Liver (tissue), 9 donors: ENCODE results near the gene NPC1L1. TPM values are rescaled to one million over a fixed set of nuclear protein-coding genes. Genes with fewer than 3 reads are reported as not detected.

ENCODE experiments used
- DNase-seq: peaks from one replicate; pipeline ENCODE4 v3.0.0-alpha.2; 2017; ENCODE audit warnings: low spot score
- H3K27ac ChIP-seq, 2 donors: one replicate each; pipeline ENCODE4 v1.7.0; 2013; ENCODE audit warnings: inconsistent platforms in 2 of 2, low read length in 2 of 2, control low read depth in 1 of 2, low read depth in 1 of 2, mild to moderate bottlenecking in 1 of 2
- H3K27me3 ChIP-seq, 4 donors: one replicate each; pipeline versions ENCODE4 v1.6.1 to v1.7.0; 2013; ENCODE audit warnings: low read length in 3 of 4, inconsistent platforms in 1 of 4, mild to moderate bottlenecking in 1 of 4, moderate library complexity in 1 of 4; ENCODE audit not compliant: control insufficient read depth in 4 of 4, insufficient read depth in 4 of 4
- H3K36me3 ChIP-seq, 4 donors: one replicate each; pipeline versions ENCODE4 v1.6.1 to v1.7.0; 2013; ENCODE audit warnings: low read length in 3 of 4, mild to moderate bottlenecking in 3 of 4, low read depth in 1 of 4, moderate library complexity in 1 of 4; ENCODE audit not compliant: control insufficient read depth in 4 of 4, insufficient read depth in 3 of 4
- H3K4me1 ChIP-seq, 4 donors: one replicate each; pipeline versions ENCODE4 v1.6.1 to v1.7.0; 2013; ENCODE audit warnings: low read length in 3 of 4, mild to moderate bottlenecking in 3 of 4, moderate library complexity in 1 of 4; ENCODE audit not compliant: control insufficient read depth in 4 of 4, insufficient read depth in 4 of 4
- H3K4me3 ChIP-seq, 3 donors: one replicate each; pipeline versions ENCODE4 v1.6.1 to v1.7.0; 2013; ENCODE audit warnings: low read length in 3 of 3, control low read depth in 1 of 3, low read depth in 1 of 3, mild to moderate bottlenecking in 1 of 3
- H3K9ac ChIP-seq, 2 donors: one replicate each; pipeline ENCODE4 v1.7.0; 2013; ENCODE audit warnings: low read length in 2 of 2, mild to moderate bottlenecking in 2 of 2, moderate library complexity in 2 of 2, control low read depth in 1 of 2, low read depth in 1 of 2
- H3K9me3 ChIP-seq, 4 donors: one replicate each; pipeline versions ENCODE4 v1.6.1 to v1.7.0; 2013; ENCODE audit warnings: low read length in 3 of 4; ENCODE audit not compliant: control insufficient read depth in 4 of 4
- EGR1 ChIP-seq, 2 donors: IDR thresholded peaks; 2 replicates each; pipeline ENCODE4 v1.6.1; 2016 to 2018; ENCODE audit warnings: antibody characterized with exemption in 2 of 2, low read depth in 2 of 2
- FOXA2 ChIP-seq: IDR thresholded peaks from 2 replicates; pipeline ENCODE4 v1.6.1; 2016; ENCODE audit warnings: antibody characterized with exemption
- HNF4A ChIP-seq, 2 donors: conservative IDR thresholded peaks; 2 replicates each; pipeline ENCODE4 v1.6.1; 2016; ENCODE audit warnings: antibody characterized with exemption in 2 of 2, mild to moderate bottlenecking in 2 of 2
- HNF4G ChIP-seq: IDR thresholded peaks from 2 replicates; pipeline ENCODE4 v1.6.1; 2016; ENCODE audit warnings: antibody characterized with exemption
- NR2F2 ChIP-seq: IDR thresholded peaks from 2 replicates; pipeline ENCODE4 v1.6.1; 2016; ENCODE audit warnings: antibody characterized with exemption
- RAD21 ChIP-seq, 2 donors: IDR thresholded peaks; 2 replicates each; pipeline ENCODE4 v1.6.1; 2016; ENCODE audit warnings: antibody characterized with exemption in 2 of 2, mild to moderate bottlenecking in 2 of 2
- RXRA ChIP-seq, 2 donors: IDR thresholded peaks; 2 replicates each; pipeline ENCODE4 v1.6.1; 2017 to 2018; ENCODE audit warnings: antibody characterized with exemption in 2 of 2, mild to moderate bottlenecking in 1 of 2
- SP1 ChIP-seq: IDR thresholded peaks from 2 replicates; pipeline ENCODE4 v1.6.1; 2018; ENCODE audit warnings: antibody characterized with exemption, mild to moderate bottlenecking
- YY1 ChIP-seq: IDR thresholded peaks from 2 replicates; pipeline ENCODE4 v1.6.1; 2016; ENCODE audit warnings: antibody characterized with exemption, mild to moderate bottlenecking
- WGBS: extraction: QIAGEN DNeasy Blood & Tissue Kit; methylation state at CpG from one replicate; pipeline ENCODE4 v1.1.7; 2013; 5-methylcytosine and 5-hydroxymethylcytosine counted together
- polyA plus RNA-seq, 2 donors: library from polyadenylated mRNA; stranded (reverse) in 1 of 2; unstranded in 1 of 2; fragments of 200-250 nt in 1 of 2; fragments of >200 nt in 1 of 2; fragmentation: Nextera tagmentation in 1 of 2; extraction: Ambion mirVana in 1 of 2; gene quantifications; one replicate each; pipeline versions ENCODE4 v1.2.1 to v1.2.3, GENCODE V29; 2013 to 2015
- total RNA-seq, 2 donors: library from RNA; depleted of rRNA; stranded (reverse); fragments of >200 nt; gene quantifications; one replicate each; pipeline ENCODE4 v1.2.3, GENCODE V29; 2014
- TF ChIP-seq, protein P1 (sequence below): IDR thresholded peaks from 2 replicates; pipeline ENCODE4 v1.6.1; 2016; ENCODE audit warnings: antibody characterized with exemption
- TF ChIP-seq, protein P2 (sequence below): IDR thresholded peaks from 2 replicates; pipeline ENCODE4 v1.6.1; 2016; ENCODE audit warnings: antibody characterized with exemption
- TF ChIP-seq, protein P3 (sequence below): IDR thresholded peaks from 2 replicates; pipeline ENCODE4 v1.6.1; 2016; ENCODE audit warnings: antibody characterized with exemption
- donor health status: healthy.
- donor health status: healthy.
- donor health status: healthy.
- donor health status: healthy.
- donor health status: healthy.

The NPC1L1 gene
- total and polyA plus RNA-seq, 4 donors, result 7.2 to 22.1 (median 15.3) TPM

DNA sequence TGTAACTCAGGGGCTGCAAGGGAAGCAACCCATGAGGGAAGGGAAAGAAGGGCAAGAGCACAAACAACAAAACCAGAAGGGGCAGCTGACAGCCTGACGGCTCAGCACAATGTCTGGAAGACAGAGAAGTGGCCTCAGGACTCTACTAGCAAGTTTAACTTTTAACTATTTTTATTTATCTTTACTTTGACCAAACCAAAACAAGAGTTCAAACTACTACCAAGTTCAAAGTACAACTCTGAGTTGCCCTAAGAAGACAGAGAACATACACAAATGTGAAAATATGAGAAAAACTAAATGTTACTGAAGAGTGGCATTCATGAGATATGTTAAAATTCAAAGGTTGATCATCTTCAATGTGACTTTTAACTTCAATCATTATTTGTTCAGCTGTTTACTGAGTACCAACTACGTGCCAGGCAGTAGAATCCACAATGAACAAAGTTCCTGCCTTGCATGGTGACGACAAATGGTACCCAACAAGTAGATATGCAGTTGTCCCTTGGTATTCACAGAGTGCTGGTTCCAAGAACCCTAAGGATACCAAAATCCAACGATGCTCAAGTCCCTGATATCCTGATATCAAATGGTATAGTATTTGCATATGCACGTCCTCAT lies 70.4 kb downstream of the NPC1L1 start:
- TF ChIP-seq RXRA (IDR thresholded peaks at IDR 0.05) (peak; percentile 34 to 55), FOXA2 (peak; percentile 14), NR2F2 (no peak), HNF4A (conservative IDR thresholded peaks at IDR 0.05) (peak; percentile 72 to 86), HNF4G (peak; percentile 11), YY1 (peak; percentile 35), SP1 (no peak)
- WGBS, result 57% methylated on average over 5 of the region's 5 CpGs
- no peaks in the 10 kb centered on the region for H3K9me3 ChIP-seq
- peak overlapping the region; percentile 37 to 68 for H3K27ac ChIP-seq
- H3K36me3 ChIP-seq, result peaks cover 0 to 5% (median 2%) of the 10 kb centered on the region in 4 donors
- H3K4me3 ChIP-seq, result no peak overlapping the region
- H3K27me3 ChIP-seq, result no peaks in the 10 kb centered on the region
- DNase-seq, result no peak
- no peak overlapping the region for H3K9ac ChIP-seq
- peaks cover 8 to 38% (median 33%) of the 10 kb centered on the region in 4 donors for H3K4me1 ChIP-seq

DNA sequence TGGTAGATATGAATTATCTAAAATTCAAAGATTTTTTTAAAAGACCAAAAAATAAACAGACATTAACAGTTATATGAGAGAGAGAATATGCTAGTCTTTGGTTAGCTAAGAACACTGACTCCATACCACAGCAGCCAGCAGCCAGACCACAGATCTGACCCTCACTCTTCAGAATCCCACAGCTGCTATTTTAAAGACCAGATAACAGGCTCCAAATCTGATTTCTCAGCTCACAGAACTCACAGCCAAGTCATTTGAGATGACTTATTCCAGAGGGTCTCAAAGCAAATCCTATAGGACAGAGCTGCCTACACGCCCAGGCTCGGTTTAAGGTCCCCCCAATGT lies 71.0 kb downstream of the NPC1L1 start:
- WGBS, result 91% methylated on average over 2 of the region's 2 CpGs
- Histone ChIP-seq H3K4me1 (peaks cover 8 to 38% (median 33%) of the 10 kb centered on the region in 4 donors), H3K4me3 (no peak overlapping the region), H3K27me3 (no peaks in the 10 kb centered on the region), H3K36me3 (peaks cover 0 to 6% (median 2%) of the 10 kb centered on the region in 4 donors), H3K9me3 (no peaks in the 10 kb centered on the region), H3K9ac (no peak overlapping the region), H3K27ac (peak overlapping the region; percentile 37 to 68)
- no peak for DNase-seq
- TF ChIP-seq FOXA2 (no peak), YY1 (no peak), HNF4G (no peak), NR2F2 (no peak), EGR1 (IDR thresholded peaks at IDR 0.05; ENCODE audit: low read depth in 2 of 2) (no peak)
- TF ChIP-seq, protein P1, sequence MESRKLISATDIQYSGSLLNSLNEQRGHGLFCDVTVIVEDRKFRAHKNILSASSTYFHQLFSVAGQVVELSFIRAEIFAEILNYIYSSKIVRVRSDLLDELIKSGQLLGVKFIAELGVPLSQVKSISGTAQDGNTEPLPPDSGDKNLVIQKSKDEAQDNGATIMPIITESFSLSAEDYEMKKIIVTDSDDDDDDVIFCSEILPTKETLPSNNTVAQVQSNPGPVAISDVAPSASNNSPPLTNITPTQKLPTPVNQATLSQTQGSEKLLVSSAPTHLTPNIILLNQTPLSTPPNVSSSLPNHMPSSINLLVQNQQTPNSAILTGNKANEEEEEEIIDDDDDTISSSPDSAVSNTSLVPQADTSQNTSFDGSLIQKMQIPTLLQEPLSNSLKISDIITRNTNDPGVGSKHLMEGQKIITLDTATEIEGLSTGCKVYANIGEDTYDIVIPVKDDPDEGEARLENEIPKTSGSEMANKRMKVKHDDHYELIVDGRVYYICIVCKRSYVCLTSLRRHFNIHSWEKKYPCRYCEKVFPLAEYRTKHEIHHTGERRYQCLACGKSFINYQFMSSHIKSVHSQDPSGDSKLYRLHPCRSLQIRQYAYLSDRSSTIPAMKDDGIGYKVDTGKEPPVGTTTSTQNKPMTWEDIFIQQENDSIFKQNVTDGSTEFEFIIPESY, result no peak
- TF ChIP-seq, protein P2, sequence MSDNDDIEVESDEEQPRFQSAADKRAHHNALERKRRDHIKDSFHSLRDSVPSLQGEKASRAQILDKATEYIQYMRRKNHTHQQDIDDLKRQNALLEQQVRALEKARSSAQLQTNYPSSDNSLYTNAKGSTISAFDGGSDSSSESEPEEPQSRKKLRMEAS, result no peak

DNA sequence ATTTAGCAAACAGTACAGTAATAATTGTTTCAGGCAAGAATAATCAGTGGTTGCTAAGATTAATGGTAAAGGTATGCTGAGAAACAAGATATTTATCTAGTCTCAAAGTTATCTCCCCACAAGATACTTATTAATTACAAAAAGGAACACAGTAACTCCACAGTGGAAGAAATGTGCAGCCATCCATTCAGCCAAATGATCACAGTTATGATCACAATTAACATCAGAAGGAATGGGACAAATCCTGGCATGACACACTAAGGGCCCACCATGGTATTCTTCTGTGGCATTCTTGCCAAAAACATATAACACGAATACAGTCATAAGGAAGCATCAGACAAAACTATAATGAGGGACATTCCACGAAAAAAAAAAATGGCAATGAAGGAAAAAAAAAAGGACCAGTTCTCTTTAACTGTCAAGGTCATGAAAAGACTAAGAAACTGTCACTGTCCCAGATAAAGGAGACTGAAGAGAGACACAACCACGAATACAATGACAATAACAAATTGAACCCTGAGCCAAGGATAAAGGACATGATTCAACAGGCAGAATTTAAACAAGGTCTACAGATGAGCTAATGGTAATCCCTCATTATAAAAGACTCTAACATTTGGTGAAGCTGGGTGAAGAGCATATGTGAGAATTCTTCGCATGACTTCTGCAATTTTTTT lies 71.5 kb downstream of the NPC1L1 start:
- H3K9ac ChIP-seq, result no peak overlapping the region
- peaks cover 8 to 38% (median 33%) of the 10 kb centered on the region in 4 donors for H3K4me1 ChIP-seq
- no peak overlapping the region for H3K4me3 ChIP-seq
- peaks cover 0 to 7% (median 2%) of the 10 kb centered on the region in 4 donors for H3K36me3 ChIP-seq
- TF ChIP-seq EGR1 (IDR thresholded peaks at IDR 0.05; ENCODE audit: low read depth in 2 of 2), result no peak
- TF ChIP-seq HNF4A (conservative IDR thresholded peaks at IDR 0.05), result no peak
- TF ChIP-seq, protein P3, sequence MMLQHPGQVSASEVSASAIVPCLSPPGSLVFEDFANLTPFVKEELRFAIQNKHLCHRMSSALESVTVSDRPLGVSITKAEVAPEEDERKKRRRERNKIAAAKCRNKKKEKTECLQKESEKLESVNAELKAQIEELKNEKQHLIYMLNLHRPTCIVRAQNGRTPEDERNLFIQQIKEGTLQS, result no peak
- TF ChIP-seq RXRA (IDR thresholded peaks at IDR 0.05), result no peak
- TF ChIP-seq, protein P2, result no peak
- TF ChIP-seq NR2F2, result no peak
- TF ChIP-seq HNF4G, result no peak
- no peak for TF ChIP-seq RAD21 (IDR thresholded peaks at IDR 0.05)
- no peak overlapping the region for H3K27ac ChIP-seq
- WGBS, result 65% methylated on average over 4 of the region's 4 CpGs
- no peak for DNase-seq
- H3K9me3 ChIP-seq, result no peaks in the 10 kb centered on the region
- H3K27me3 ChIP-seq, result no peaks in the 10 kb centered on the region
